HCT116 (cell line): Measurements from ENCODE around the gene STARD3NL. TPM values are rescaled to one million over a fixed set of nuclear protein-coding genes. Genes with fewer than 3 reads are reported as not detected.

Source experiments
- ATAC-seq: fragments of 200-7000 bp; cut with Tn5 transposase; 2 replicates; pipeline ENCODE4 v1.9.1; 2020; ENCODE audit warnings: mild to moderate bottlenecking, moderate library complexity
- BruUV-seq: library from RNA; stranded (reverse); fragments of 400-500 nt; replicated peaks from 2 replicates; lab custom pipeline; 2021; lab: Mats Ljungman, UMichigan
- CTCF ChIA-PET: fragments of 300-600 bp; sonication (Branson Sonifier 250); formaldehyde crosslinking; loops from one replicate; lab custom pipeline; 2021; ENCODE audit warnings: antibody characterized with exemption; lab: Charles Lee
- POLR2A ChIA-PET: fragments of 300-600, 350-600 bp; sonication (Branson Sonifier 250); formaldehyde crosslinking; loops from one replicate; lab custom pipeline; 2021; ENCODE audit warnings: antibody characterized with exemption; lab: Charles Lee
- RAD21 ChIA-PET, 2 experiments: fragments of 300-600 bp; sonication (Branson Sonifier 250); formaldehyde crosslinking; loops; one replicate each; lab custom pipeline; 2023; ENCODE audit warnings: low total read pairs in 2 of 2; ENCODE audit not compliant: uncharacterized antibody in 2 of 2, unreplicated experiment in 2 of 2, low non-redundant PET in 1 of 2; lab: Charles Lee
- DNase-seq: peaks from one replicate; pipeline ENCODE4 v3.0.0-alpha.2; 2010; ENCODE audit warnings: low read depth, low spot score
- H2AFZ ChIP-seq: fragments of 200-600 bp; shearing (Covaris generic), sonication (generic); 2 replicates; pipeline ENCODE4 v1.6.1; 2017; ENCODE audit warnings: low read depth, mixed run types, mixed read lengths, antibody characterized with exemption, low read length; ENCODE audit not compliant: poor library complexity, severe bottlenecking
- H3K27ac ChIP-seq: 2 replicates; pipeline ENCODE4 v1.5.1; 2012; ENCODE audit warnings: low read depth, low read length
- H3K27me3 ChIP-seq: fragments of 200-600 bp; sonication (generic); 2 replicates; pipeline ENCODE4 v1.6.1; 2016; ENCODE audit warnings: mixed run types, low read length, mixed read lengths; ENCODE audit not compliant: insufficient read depth
- H3K36me3 ChIP-seq, 2 experiments: fragments of 200-500 bp in 1 of 2; fragments of 200-600 bp in 1 of 2; sonication (Bioruptor generic) in 1 of 2; sonication (generic) in 1 of 2; 2 replicates each; pipeline versions ENCODE4 v1.5.1 to v1.6.1; 2014 to 2016; ENCODE audit warnings: low read length in 2 of 2, inconsistent platforms in 1 of 2, mixed read lengths in 1 of 2, mixed run types in 1 of 2; ENCODE audit not compliant: insufficient read depth in 2 of 2, control insufficient read depth in 1 of 2
- H3K4me1 ChIP-seq, 2 experiments: fragments of 200-600 bp in 1 of 2; sonication (generic) in 1 of 2; 2 replicates each; pipeline versions ENCODE4 v1.5.1 to v1.6.1; 2012 to 2017; ENCODE audit warnings: low read length in 2 of 2, inconsistent platforms in 1 of 2, mild to moderate bottlenecking in 1 of 2, mixed read lengths in 1 of 2, mixed run types in 1 of 2, moderate library complexity in 1 of 2; ENCODE audit not compliant: insufficient read depth in 2 of 2, control insufficient read depth in 1 of 2
- H3K4me2 ChIP-seq: fragments of 200-600 bp; sonication (generic); 2 replicates; pipeline ENCODE4 v1.6.1; 2017; ENCODE audit warnings: mixed run types, low read length, mixed read lengths
- H3K4me3 ChIP-seq, 2 experiments: fragments of 200-600 bp in 1 of 2; sonication (generic) in 1 of 2; replicated peaks in 1 of 2; 2 replicates each; pipeline ENCODE4 v1.5.1; 2011 to 2016; ENCODE audit warnings: low read length in 2 of 2, control low read depth in 1 of 2, low read depth in 1 of 2, mild to moderate bottlenecking in 1 of 2, mixed read lengths in 1 of 2, mixed run types in 1 of 2
- H3K79me2 ChIP-seq: fragments of 200-600 bp; sonication (generic); 2 replicates; pipeline ENCODE4 v1.6.1; 2017; ENCODE audit warnings: mild to moderate bottlenecking, mixed run types, low read length, moderate library complexity, mixed read lengths; ENCODE audit not compliant: insufficient read depth
- H3K9ac ChIP-seq: fragments of 200-600 bp; sonication (generic); 2 replicates; pipeline ENCODE4 v1.6.1; 2016; ENCODE audit warnings: low read length, mixed read lengths
- H3K9me2 ChIP-seq: fragments of 200-600 bp; sonication (generic), shearing (Covaris generic); 2 replicates; pipeline ENCODE4 v1.6.1; 2017; ENCODE audit warnings: mixed run types, mild to moderate bottlenecking, moderate library complexity; ENCODE audit not compliant: insufficient read depth
- H3K9me3 ChIP-seq, 2 experiments: fragments of 200-500 bp in 1 of 2; fragments of 200-600 bp in 1 of 2; sonication (Bioruptor generic) in 1 of 2; sonication (generic) in 1 of 2; 2 replicates each; pipeline ENCODE4 v1.6.1; 2014 to 2017; ENCODE audit warnings: low read length in 2 of 2, mixed read lengths in 2 of 2, inconsistent platforms in 1 of 2, low read depth in 1 of 2, mild to moderate bottlenecking in 1 of 2, mixed run types in 1 of 2, moderate library complexity in 1 of 2; ENCODE audit not compliant: control insufficient read depth in 1 of 2, insufficient read depth in 1 of 2
- H4K20me1 ChIP-seq: fragments of 200-600 bp; sonication (generic), shearing (Covaris generic); 2 replicates; pipeline ENCODE4 v1.6.1; 2017; ENCODE audit warnings: mixed run types, mild to moderate bottlenecking, moderate library complexity; ENCODE audit not compliant: insufficient read depth
- ATF3 ChIP-seq: IDR thresholded peaks from 2 replicates; pipeline ENCODE4 v1.6.1; 2012
- CBX3 ChIP-seq: IDR thresholded peaks from 2 replicates; pipeline ENCODE4 v1.6.1; 2012; ENCODE audit warnings: low read depth
- CEBPB ChIP-seq: IDR thresholded peaks from 2 replicates; pipeline ENCODE4 v1.6.1; 2012; ENCODE audit warnings: low read depth
- CTCF ChIP-seq, 3 experiments: fragments of 200-600 bp in 1 of 3; sonication (generic) in 1 of 3; IDR thresholded peaks in 2 of 3; conservative IDR thresholded peaks in 1 of 3; 2 replicates each; pipeline ENCODE4 v1.5.1; 2012 to 2017; ENCODE audit warnings: low read depth in 2 of 3, low read length in 2 of 3, antibody characterized with exemption in 1 of 3, borderline replicate concordance in 1 of 3, control low read depth in 1 of 3, mild to moderate bottlenecking in 1 of 3, mixed read lengths in 1 of 3, mixed run types in 1 of 3, moderate library complexity in 1 of 3; ENCODE audit not compliant: insufficient read depth in 1 of 3
- EGR1 ChIP-seq: IDR thresholded peaks from 2 replicates; pipeline ENCODE4 v1.6.1; 2012; ENCODE audit warnings: low read depth
- EZH2phosphoT487 ChIP-seq: fragments of 200-600 bp; IDR thresholded peaks from 2 replicates; pipeline ENCODE4 v1.6.1; 2018; ENCODE audit warnings: antibody characterized with exemption, borderline replicate concordance
- JUND ChIP-seq: IDR thresholded peaks from 2 replicates; pipeline ENCODE4 v1.6.1; 2012
- MAX ChIP-seq: IDR thresholded peaks from 2 replicates; pipeline ENCODE4 v1.6.1; 2012
- POLR2A ChIP-seq: IDR thresholded peaks from 2 replicates; pipeline ENCODE4 v1.7.0; 2011; ENCODE audit warnings: borderline replicate concordance; ENCODE audit not compliant: insufficient read depth, insufficient read length; ENCODE audit errors: extremely low read depth
- POLR2AphosphoS5 ChIP-seq: IDR thresholded peaks from 2 replicates; pipeline ENCODE4 v1.6.1; 2011; ENCODE audit warnings: mild to moderate bottlenecking, low read depth, low read length, moderate library complexity
- SIN3A ChIP-seq: IDR thresholded peaks from 2 replicates; pipeline ENCODE4 v1.6.1; 2012; ENCODE audit warnings: low read depth
- SRF ChIP-seq: IDR thresholded peaks from 2 replicates; pipeline ENCODE4 v1.6.1; 2012; ENCODE audit warnings: low read depth
- ZBTB33 ChIP-seq: IDR thresholded peaks from 2 replicates; pipeline ENCODE4 v1.6.1; 2011; ENCODE audit warnings: mild to moderate bottlenecking, low read length, moderate library complexity; ENCODE audit not compliant: insufficient replicate concordance; ENCODE audit errors: extremely low read depth
- ZFX ChIP-seq: fragments of 450-650 bp; IDR thresholded peaks from 2 replicates; pipeline ENCODE4 v1.6.1; 2017
- ZNF274 ChIP-seq: fragments of 200-500 bp; sonication (Bioruptor generic); IDR thresholded peaks from 2 replicates; pipeline ENCODE4 v1.6.1; 2014; ENCODE audit warnings: mild to moderate bottlenecking, low read depth, low read length, inconsistent platforms
- intact Hi-C: fragments of 100-400 bp; cut with micrococcal nuclease; formaldehyde crosslinking; loops from 2 replicates; pipeline ENCODE4 v1.10.0; 2022
- total RNA-seq: library from RNA; stranded (reverse); gene quantifications from one replicate; pipeline ENCODE4 v1.2.1, GENCODE V29; 2021; ENCODE audit not compliant: unreplicated experiment

The STARD3NL gene
- total RNA-seq, 1 experiment from 2014 or later: 32.0 TPM

- H3K9ac ChIP-seq: no peak overlapping the region
- no peak overlapping the region for H3K4me2 ChIP-seq
- no peaks in the 10 kb centered on the region for H3K36me3 ChIP-seq
- ATAC-seq (no peak), DNase-seq (no peak)
- no peak overlapping the region for H3K27ac ChIP-seq
- no peak overlapping the region for H3K4me3 ChIP-seq
- peaks cover 27% of the 10 kb centered on the region for H3K79me2 ChIP-seq
- H3K27me3 ChIP-seq: no peaks in the 10 kb centered on the region
- H3K9me3 ChIP-seq: no peaks in the 10 kb centered on the region
- ChIA-PET POLR2A (no interaction called here), CTCF (interaction anchor here (1.2 kb wide), 1 partner anchor 17 kb away, joined by 5 read pairs; no protein-coding TSS in a partner anchor), RAD21 (no interaction called here)
- 0 out of 2 replicates have a peak, but pooled peaks cover 6% of the 10 kb centered on the region for H4K20me1 ChIP-seq
- H3K4me1 ChIP-seq: no peaks in the 10 kb centered on the region
- intact Hi-C loops: no loop called here
- BruUV-seq: no TSS peak
- no peaks in the 10 kb centered on the region for H3K9me2 ChIP-seq
- H2AFZ ChIP-seq: no peak overlapping the region
- TF ChIP-seq ZBTB33: no peak
- TF ChIP-seq ZFX: no peak
- TF ChIP-seq ZNF274: no peak
- no peak for TF ChIP-seq CBX3
- no peak for TF ChIP-seq EZH2phosphoT487
- no peak for TF ChIP-seq MAX
- TF ChIP-seq ATF3: no peak
- no peak for TF ChIP-seq CEBPB
- no peak for TF ChIP-seq SIN3A
- no peak for TF ChIP-seq CTCF (IDR thresholded peaks at IDR 0.05 in 2 of 3, conservative IDR thresholded peaks at IDR 0.05 in 1 of 3; ENCODE audit: borderline replicate concordance in 1 of 3, insufficient read depth in 1 of 3, low read depth in 2 of 3, low read length in 2 of 3)
- TF ChIP-seq POLR2AphosphoS5: no peak
- no peak for TF ChIP-seq POLR2A
- TF ChIP-seq SRF: no peak
- no peak for TF ChIP-seq EGR1
- no peak for TF ChIP-seq JUND
Measured at GRCh38 chr7:38199154-38199553, 21.1 kb downstream of the STARD3NL start.
